Keratinocyte (primary cell): ENCODE measurements around the gene CNTD1. TPM values are rescaled to one million over a fixed set of nuclear protein-coding genes. Genes with fewer than 3 reads are reported as not detected.

Experiments used
- DNase-seq: peaks from one replicate; pipeline ENCODE4 v3.0.0-alpha.2; 2011; ENCODE audit warnings: low read depth, missing footprints, low spot score
- FAIRE-seq: peaks from 2 replicates; lab custom pipeline; 2011; peaks lifted over from hg19 to GRCh38; lab: Jason Lieb, UNC
- H2AFZ ChIP-seq: 2 replicates; pipeline ENCODE4 v1.6.0; 2012; ENCODE audit warnings: low read length, control low read depth, inconsistent platforms; ENCODE audit not compliant: control insufficient read depth
- H3K27ac ChIP-seq: 2 replicates; pipeline ENCODE4 v1.5.1; 2011; ENCODE audit warnings: low read length; ENCODE audit not compliant: control insufficient read depth, insufficient read depth
- H3K27me3 ChIP-seq: 3 replicates; pipeline ENCODE4 v1.6.0; 2011; ENCODE audit warnings: low read length; ENCODE audit not compliant: control insufficient read depth, insufficient read depth; ENCODE audit errors: extremely low read depth
- H3K36me3 ChIP-seq, 2 experiments: 2 replicates in 1 of 2; 3 replicates in 1 of 2; pipeline ENCODE4 v1.5.1; 2011; ENCODE audit warnings: low read length in 2 of 2, mild to moderate bottlenecking in 1 of 2; ENCODE audit not compliant: control insufficient read depth in 2 of 2, insufficient read depth in 2 of 2; ENCODE audit errors: extremely low read depth in 1 of 2
- H3K4me1 ChIP-seq: 3 replicates; pipeline ENCODE4 v1.5.1; 2011; ENCODE audit warnings: low read length; ENCODE audit not compliant: control insufficient read depth, insufficient read depth; ENCODE audit errors: extremely low read depth
- H3K4me2 ChIP-seq: 3 replicates; pipeline ENCODE4 v1.6.0; 2011; ENCODE audit warnings: low read depth, low read length; ENCODE audit not compliant: control insufficient read depth, insufficient read depth; ENCODE audit errors: extremely low read depth
- H3K4me3 ChIP-seq, 3 experiments: fragments of 200-600 bp in 1 of 3; sonication (generic) in 1 of 3; 2 replicates in 2 of 3; 3 replicates in 1 of 3; pipeline ENCODE4 v1.5.1; 2011 to 2016; ENCODE audit warnings: low read length in 3 of 3, mild to moderate bottlenecking in 3 of 3, control low read depth in 2 of 3, inconsistent platforms in 1 of 3, low read depth in 1 of 3, mixed read lengths in 1 of 3, mixed run types in 1 of 3, moderate library complexity in 1 of 3; ENCODE audit not compliant: control insufficient read depth in 2 of 3, insufficient read depth in 2 of 3; ENCODE audit errors: extremely low read depth in 1 of 3
- H3K79me2 ChIP-seq: 2 replicates; pipeline ENCODE4 v1.6.0; 2012; ENCODE audit warnings: low read length; ENCODE audit not compliant: control insufficient read depth, insufficient read depth
- H3K9ac ChIP-seq: 3 replicates; pipeline ENCODE4 v1.6.0; 2011; ENCODE audit warnings: low read length; ENCODE audit not compliant: control insufficient read depth, insufficient read depth; ENCODE audit errors: extremely low read depth
- H3K9me1 ChIP-seq: 3 replicates; pipeline ENCODE4 v1.6.0; 2011; ENCODE audit warnings: low read length; ENCODE audit not compliant: control insufficient read depth, insufficient read depth; ENCODE audit errors: extremely low read depth
- H3K9me3 ChIP-seq: 2 replicates; pipeline ENCODE4 v1.5.1; 2012; ENCODE audit warnings: low read depth, low read length; ENCODE audit not compliant: control insufficient read depth
- H4K20me1 ChIP-seq: 3 replicates; pipeline ENCODE4 v1.6.0; 2011; ENCODE audit warnings: low read length; ENCODE audit not compliant: control insufficient read depth, insufficient read depth; ENCODE audit errors: extremely low read depth
- EZH2 ChIP-seq: IDR thresholded peaks from one replicate; pipeline ENCODE4 v1.6.1; 2012; ENCODE audit warnings: inconsistent platforms, mild to moderate bottlenecking, low read length, moderate library complexity
- dilution Hi-C: fragments of 300-500 bp; cut with MboI; formaldehyde crosslinking; loops from one replicate; pipeline ENCODE4 v1.7.0; 2020; ENCODE audit warnings: low sequenced_read_pairs; ENCODE audit not compliant: extremely low pct_ligation_motif_present
- polyA plus RNA-seq, 5 experiments: library from polyadenylated mRNA; depleted of rRNA in 3 of 5; stranded (reverse) in 3 of 5; stranded (forward) in 1 of 5; unstranded in 1 of 5; fragments of >200 nt; gene quantifications; 1 replicate in 1 of 5; 2 replicates in 3 of 5; 3 replicates in 1 of 5; pipeline versions ENCODE4 v1.2.1 to v1.2.3, GENCODE V29; 2011 to 2012; ENCODE audit warnings: missing spikeins in 2 of 5, low read depth in 1 of 5, low replicate concordance in 1 of 5
- TF ChIP-seq, protein P1 (sequence below), 3 experiments: IDR thresholded peaks in 1 of 3; conservative IDR thresholded peaks in 1 of 3; optimal IDR thresholded peaks in 1 of 3; 2 replicates in 2 of 3; 3 replicates in 1 of 3; pipeline versions ENCODE3 to v1.5.1; 2011; ENCODE audit warnings: low read length in 3 of 3, mild to moderate bottlenecking in 3 of 3, moderate library complexity in 2 of 3, control low read depth in 1 of 3, inconsistent platforms in 1 of 3; ENCODE audit not compliant: insufficient read depth in 2 of 3; ENCODE audit errors: extremely low read depth in 1 of 3

Gene CNTD1
- polyA plus RNA-seq, 1 donor (not counting 4 experiments of a cell fraction or from before 2014, with no cell fraction given): not detected

GRCh38 chr17:42784409-42784808 is 14.3 kb upstream of the CNTD1 start:
- no peak for FAIRE-seq
- dilution Hi-C loops: no loop called here
- H3K9me1 ChIP-seq: no peaks in the 10 kb centered on the region

DNA sequence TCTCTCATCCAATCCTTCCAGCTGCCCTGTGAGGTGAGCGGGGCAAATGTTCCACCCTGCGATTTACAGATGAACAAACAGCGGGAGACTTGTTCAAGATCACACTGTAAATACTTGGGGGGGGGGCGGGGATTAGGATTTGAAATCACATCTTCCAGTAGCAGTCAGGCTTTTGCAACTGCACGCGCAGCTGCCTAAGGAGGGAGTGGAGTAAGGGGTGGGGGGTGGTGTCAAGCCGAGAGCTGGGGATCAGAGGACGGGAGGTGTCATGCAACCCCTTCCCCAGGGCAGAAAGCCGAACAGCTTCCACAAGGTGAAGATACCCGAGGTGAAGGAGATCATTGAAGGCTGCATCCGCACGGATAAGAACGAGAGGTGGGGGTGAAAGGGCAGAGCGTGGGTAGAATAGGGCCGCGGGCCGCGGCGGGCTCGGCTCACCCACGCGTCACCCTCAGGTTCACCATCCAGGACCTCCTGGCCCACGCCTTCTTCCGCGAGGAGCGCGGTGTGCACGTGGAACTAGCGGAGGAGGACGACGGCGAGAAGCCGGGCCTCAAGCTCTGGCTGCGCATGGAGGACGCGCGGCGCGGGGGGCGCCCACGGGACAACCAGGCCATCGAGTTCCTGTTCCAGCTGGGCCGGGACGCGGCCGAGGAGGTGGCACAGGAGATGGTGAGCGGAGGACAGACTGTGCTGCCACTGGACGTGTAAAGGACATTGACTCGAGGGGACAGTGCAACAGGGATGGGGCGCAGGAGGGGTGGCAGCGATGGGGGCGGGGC is 13.7 kb upstream of the CNTD1 start:
- H3K4me3 ChIP-seq: no peak overlapping the region
- DNase-seq (no peak), FAIRE-seq (no peak)
- H3K4me1 ChIP-seq: peaks cover 19% of the 10 kb centered on the region
- dilution Hi-C loops: no loop called here
- TF ChIP-seq, protein P1, sequence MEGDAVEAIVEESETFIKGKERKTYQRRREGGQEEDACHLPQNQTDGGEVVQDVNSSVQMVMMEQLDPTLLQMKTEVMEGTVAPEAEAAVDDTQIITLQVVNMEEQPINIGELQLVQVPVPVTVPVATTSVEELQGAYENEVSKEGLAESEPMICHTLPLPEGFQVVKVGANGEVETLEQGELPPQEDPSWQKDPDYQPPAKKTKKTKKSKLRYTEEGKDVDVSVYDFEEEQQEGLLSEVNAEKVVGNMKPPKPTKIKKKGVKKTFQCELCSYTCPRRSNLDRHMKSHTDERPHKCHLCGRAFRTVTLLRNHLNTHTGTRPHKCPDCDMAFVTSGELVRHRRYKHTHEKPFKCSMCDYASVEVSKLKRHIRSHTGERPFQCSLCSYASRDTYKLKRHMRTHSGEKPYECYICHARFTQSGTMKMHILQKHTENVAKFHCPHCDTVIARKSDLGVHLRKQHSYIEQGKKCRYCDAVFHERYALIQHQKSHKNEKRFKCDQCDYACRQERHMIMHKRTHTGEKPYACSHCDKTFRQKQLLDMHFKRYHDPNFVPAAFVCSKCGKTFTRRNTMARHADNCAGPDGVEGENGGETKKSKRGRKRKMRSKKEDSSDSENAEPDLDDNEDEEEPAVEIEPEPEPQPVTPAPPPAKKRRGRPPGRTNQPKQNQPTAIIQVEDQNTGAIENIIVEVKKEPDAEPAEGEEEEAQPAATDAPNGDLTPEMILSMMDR (optimal IDR thresholded peaks at IDR 0.05 in 1 of 3, IDR thresholded peaks at IDR 0.05 in 1 of 3, conservative IDR thresholded peaks at IDR 0.05 in 1 of 3; ENCODE audit: extremely low read depth in 1 of 3, insufficient read depth in 2 of 3, low read length in 3 of 3): no peak
- peak; percentile 48 for TF ChIP-seq EZH2
- peaks cover 0 to under 1% of the 10 kb centered on the region in 2 experiments for H3K36me3 ChIP-seq
- no peak overlapping the region for H3K27ac ChIP-seq
- no peaks in the 10 kb centered on the region for H3K79me2 ChIP-seq
- no peaks in the 10 kb centered on the region for H3K9me3 ChIP-seq
- no peak overlapping the region for H3K4me2 ChIP-seq
- no peaks in the 10 kb centered on the region for H4K20me1 ChIP-seq
- peaks cover 37% of the 10 kb centered on the region for H3K27me3 ChIP-seq
- no peak overlapping the region for H2AFZ ChIP-seq
- no peaks in the 10 kb centered on the region for H3K9me1 ChIP-seq
- H3K9ac ChIP-seq: no peak overlapping the region

More at GRCh38 chr17:42784409-42784808, 14.3 kb upstream of the CNTD1 start:
- H3K4me1 ChIP-seq: peaks cover 19% of the 10 kb centered on the region
- no peaks in the 10 kb centered on the region for H4K20me1 ChIP-seq
- peaks cover 3 to 6% of the 10 kb centered on the region in 2 experiments for H3K36me3 ChIP-seq
- H3K4me2 ChIP-seq: no peak overlapping the region
- no peaks in the 10 kb centered on the region for H3K9me3 ChIP-seq
- H3K4me3 ChIP-seq: no peak overlapping the region
- H3K79me2 ChIP-seq: no peaks in the 10 kb centered on the region
- H3K27me3 ChIP-seq: peaks cover 37% of the 10 kb centered on the region
- no peak for DNase-seq
- H3K9ac ChIP-seq: no peak overlapping the region
- no peak overlapping the region for H3K27ac ChIP-seq
- TF ChIP-seq, protein P1 (optimal IDR thresholded peaks at IDR 0.05 in 1 of 3, IDR thresholded peaks at IDR 0.05 in 1 of 3, conservative IDR thresholded peaks at IDR 0.05 in 1 of 3; ENCODE audit: extremely low read depth in 1 of 3, insufficient read depth in 2 of 3, low read length in 3 of 3): no peak
- no peak overlapping the region for H2AFZ ChIP-seq
